HUDEP-2 (cell line): Measurements from ENCODE around the gene ARHGAP23.
"Not testable (repeated sequence)": the region's sequence is repeated elsewhere in the genome, so short reads cannot be mapped to it uniquely, and the experiment has no call there.

ENCODE experiments used
- DNase-seq, 76 experiments: peaks; one replicate each; lab custom pipeline; 2025; ENCODE audit not compliant: unreplicated experiment in 76 of 76; lab: John Stamatoyannopoulos, UW

ARHGAP23 gene

GRCh38 chr17:38510421-38511149 is 82.3 kb downstream of the ARHGAP23 start:
- peak in 15 of 76 experiments; percentile 6 to 43 (median 18) for DNase-seq

DNA sequence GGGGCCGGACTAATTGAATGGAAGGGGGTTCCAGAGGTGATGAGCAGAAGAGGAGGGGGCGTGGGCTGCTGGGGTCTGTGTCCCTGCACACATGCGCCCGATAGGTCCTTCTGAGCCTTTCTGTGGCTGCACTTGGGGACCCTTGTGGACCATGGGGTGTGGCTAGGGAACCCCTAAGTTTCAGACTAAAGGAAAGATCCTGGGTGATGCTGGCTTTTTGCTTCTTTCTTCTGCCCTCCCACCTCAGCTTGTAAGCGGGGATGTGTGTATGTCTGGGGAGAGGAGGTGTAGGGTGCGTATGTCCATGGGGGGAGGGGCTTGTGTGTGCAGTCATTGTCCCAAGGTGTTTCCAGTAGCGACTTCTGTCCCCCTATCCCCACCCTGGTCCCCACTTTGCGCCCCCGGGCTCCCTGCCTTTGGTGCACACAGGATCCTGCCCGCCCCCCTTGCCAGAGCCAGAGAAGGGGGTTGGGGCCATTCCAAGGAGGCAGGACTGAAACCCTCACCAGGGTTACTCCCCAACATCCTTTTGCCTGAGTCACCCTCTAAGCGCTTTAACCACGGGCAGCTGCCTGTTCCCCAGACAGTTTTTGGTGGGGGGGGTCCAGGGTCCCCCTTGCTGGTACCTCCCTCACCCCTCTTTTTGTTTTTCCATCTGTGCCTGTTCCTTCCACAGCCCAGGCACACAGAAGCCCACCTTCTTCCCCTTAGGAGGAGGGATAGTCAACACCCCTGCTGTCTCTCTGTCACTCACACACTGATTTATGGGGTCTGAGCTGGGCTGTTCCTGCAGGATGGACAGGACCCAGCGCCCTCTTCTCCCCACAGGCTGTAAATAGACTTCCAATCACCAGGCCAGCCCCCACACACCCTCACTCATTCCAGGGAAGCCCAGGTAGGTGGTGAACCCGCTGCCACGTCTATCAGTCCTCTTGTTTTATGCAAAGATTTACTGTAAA is 83.2 kb downstream of the ARHGAP23 start:
- no peak for DNase-seq

GRCh38 chr17:38512473-38513058 is 84.3 kb downstream of the ARHGAP23 start:
- no peak for DNase-seq

GRCh38 chr17:38526526-38526925 is 98.3 kb downstream of the ARHGAP23 start:
- not testable (repeated sequence) for DNase-seq

DNA sequence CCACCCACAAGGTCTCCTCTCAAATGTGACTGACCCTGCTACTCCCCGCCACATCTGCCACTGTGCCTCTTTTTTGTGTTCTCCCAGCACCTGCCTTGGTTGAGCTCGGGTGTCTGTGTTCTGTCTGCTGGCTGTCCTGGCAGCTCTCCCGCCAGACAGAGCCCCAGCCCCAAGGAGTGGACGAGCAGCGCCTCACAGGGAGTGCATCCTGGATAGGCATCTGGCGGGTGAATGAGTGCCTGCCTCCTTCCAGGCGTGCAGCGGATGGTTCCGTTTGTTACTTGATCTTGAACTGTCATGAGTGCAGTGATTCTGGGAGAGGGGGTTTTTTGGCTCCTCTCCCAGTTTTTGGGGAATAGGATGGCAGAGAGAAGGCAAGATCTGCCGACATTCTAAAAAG is 99.9 kb downstream of the ARHGAP23 start:
- DNase-seq, result not testable (repeated sequence)

DNA sequence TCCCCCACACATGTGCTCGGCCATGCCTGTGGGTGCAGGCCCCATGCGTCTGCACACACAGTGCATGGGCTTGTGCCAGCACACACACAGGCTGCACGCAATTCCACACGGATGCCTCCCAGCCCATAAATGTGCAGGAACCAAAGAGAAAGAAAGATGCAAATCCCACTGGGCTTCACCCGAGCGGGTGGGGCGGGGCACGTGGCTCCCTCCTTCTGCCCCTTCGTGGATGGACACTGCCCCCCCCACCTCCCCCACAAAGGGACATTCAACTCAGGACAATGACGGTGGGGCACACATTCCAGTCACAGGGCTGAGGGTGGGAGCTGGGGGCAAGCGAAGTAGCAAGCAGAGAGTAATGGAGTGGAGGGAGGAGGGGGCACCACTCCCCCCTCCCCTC is 102.6 kb downstream of the ARHGAP23 start:
- not testable (repeated sequence) for DNase-seq

DNA sequence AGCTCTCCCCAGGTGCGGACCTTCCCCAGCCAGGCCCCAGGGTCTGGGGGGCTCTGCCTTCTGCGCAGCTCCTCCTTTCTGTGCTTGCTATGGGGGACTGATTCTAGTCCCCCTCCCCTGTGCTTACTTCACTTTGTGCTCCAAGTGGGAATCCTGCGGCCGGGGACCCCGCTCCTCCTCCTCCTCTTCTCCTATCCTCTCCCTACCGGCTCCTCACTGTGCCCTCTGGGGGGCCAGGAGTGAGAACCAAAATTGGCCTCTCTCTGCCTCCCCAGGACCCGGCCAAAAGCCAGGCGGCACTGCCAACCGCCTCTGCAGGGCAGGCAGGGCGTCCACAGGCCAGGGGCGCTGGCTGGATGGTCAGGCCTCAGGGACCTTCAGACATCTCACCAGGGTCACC is 103.5 kb downstream of the ARHGAP23 start:
- DNase-seq, result not testable (repeated sequence)

DNA sequence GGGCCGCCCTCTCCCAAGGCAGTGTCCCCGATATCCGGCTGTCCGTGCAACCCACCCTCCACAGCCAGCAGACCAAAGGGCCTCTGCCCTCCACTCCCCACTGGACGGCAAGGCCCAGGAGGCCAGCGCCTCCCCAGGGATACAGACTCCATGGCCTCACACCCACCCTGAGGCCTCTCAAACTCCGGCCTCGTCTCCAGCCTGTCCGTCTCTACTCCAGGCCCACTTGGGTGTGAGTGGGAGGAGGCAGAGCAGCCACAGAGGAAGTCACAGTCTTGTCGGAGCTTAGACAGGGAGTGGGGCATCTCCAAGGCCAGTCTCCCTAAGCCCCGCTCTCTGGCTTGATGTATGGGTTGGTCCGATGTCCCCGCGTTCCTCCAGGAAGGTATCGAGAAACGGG is 104.2 kb downstream of the ARHGAP23 start:
- no peak for DNase-seq

DNA sequence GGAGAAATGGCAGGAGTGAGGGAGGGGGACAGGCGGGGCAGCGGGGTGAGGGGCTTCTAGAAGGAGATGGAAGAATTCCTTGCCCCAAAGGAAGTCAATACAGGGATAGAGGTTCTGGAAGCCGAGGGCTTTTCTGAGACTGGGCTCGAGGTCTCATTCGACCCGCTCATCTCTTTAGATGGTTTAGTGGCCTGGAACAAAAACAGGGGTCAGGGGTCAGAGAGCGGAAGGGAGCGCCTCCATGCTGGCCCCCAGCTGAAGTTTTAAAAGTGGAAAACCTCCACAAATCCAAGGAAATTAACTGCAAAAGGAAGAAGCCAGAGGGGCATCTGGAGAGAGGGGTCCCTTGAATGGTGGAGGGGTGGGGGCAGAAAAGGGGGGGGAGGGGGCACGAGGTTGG is 105.0 kb downstream of the ARHGAP23 start:
- no peak for DNase-seq

DNA sequence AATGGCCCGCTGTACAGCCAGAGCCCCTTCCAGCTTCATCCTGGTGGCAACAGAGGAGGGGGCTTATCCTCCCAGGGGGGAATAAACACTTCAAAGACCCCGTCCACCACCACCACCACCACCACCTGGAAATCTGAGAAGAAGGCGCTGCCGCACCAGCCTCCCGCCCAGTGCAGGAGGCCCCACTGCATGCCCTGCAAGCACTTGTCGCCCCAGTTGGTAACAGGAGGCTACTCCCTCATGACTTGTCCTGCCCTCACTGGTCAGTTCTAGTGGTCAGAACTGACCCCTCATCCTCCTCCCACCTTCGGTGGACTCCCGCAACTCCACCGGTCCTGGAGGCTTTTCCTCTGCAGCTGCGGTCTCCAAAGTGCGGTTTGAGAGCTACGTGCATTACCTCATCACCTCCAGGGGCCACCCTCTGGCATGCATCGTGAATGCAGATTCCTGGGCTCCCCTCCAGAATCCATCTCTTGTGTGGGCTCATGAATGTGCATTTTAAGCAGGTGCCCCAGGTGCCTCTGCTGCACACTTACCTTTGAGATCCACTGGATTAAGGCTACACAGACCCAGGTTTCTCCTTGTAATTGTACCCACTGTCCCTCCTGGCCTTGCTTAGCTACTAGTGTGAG is 105.7 kb downstream of the ARHGAP23 start:
- DNase-seq, result no peak

DNA sequence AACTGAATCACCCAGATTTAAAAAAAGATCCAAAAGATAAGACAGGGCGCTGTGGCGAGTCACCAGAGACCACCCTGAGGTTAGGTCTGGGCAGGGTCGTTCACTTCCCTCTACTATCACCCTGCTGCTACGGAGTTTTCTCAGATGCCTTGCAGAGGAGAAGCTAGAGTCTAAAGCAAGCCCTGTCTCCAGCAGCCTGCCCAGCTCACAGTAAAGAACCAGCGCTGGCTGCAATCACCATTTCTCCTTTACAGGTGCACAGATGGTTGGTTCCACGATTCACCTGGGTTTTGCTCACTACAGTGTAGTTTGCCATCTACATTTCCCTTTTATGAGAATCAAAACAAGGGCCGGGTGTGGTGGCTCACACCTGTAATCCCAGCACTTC is 106.2 kb downstream of the ARHGAP23 start:
- DNase-seq, result no peak

GRCh38 chr17:38535886-38536285 is 107.6 kb downstream of the ARHGAP23 start:
- DNase-seq, result no peak

DNA sequence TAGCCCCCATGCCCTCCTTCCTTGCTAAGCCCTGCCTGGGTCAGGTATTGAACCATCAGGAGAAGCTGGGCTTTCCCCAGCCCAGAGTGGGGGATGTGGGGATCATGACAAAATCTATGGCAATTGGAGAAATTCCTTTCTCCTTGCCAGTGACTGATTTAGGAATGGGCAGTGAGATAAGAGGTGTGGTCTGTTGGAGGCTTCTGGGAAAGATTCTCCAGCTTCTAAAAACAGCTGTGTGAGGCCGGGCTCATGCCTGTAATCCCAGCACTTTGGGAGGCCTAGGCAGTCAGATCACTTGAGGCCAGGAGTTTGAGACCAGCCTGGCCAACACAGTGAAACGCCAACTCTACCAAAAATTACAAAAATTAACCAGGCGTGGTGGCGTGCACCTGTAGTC is 108.4 kb downstream of the ARHGAP23 start:
- DNase-seq, result no peak

DNA sequence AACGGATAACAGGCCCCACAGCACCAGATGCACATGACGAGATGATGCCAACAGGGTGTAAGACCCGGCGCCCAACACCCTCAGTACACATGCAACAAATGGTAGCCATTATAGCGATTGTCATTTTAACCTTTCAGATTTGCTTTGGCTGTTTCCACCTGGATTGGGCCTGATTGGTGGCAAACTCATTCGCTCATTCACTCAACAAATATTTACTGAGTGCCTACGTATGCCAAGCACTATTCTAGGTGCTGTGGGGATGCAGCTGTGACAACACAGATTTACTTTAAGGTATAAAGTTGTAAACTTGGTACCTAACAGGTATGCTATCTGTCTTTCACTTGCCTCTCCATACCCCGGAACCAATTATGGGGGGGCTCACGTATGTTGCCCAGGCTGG is 110.6 kb downstream of the ARHGAP23 start:
- DNase-seq, result no peak

DNA sequence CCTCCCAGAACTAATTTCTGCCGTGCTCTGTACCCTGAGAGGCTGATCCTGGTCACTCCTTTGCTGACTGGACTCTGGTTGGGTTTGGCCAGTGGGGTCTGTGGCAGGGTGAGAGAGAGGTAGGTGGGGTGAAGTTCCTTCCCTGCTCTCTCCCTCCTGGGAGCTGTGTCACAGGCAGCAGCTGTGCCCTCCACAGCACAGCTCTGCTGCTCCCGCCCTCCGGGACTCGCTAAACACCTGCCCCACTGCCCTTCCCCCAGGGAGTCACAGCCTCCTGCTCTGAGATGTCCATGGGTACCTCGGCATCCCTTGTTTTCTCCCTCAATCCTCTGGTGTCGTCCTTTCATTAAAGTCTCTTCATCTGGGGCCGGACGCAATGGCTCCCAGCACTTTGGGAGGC is 111.1 kb downstream of the ARHGAP23 start:
- no peak for DNase-seq

DNA sequence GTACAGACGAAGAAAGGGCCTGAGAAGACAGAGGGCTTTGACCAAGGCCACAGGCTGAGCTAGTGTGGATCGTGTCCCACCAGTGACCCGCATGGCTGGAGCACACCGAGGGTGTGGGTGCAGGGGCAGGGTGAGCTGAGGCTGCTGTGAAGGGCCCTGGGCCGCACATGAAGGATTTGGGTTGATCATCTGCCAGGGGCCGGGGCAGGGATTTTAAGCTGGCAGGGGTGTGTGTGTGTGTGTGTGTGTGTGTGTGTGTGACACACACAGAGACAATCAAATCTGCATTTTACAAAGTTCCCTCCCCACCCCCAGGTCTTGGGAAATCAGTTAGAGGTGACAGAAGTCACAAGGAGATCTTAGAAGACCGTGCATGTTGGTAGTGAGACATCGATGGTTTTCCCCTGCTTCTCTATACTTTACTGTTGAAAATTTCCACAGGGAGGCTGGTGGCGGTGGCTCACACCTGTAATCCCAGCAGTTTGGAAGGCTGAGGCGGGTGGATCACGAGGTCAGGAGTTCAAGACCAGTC is 112.3 kb downstream of the ARHGAP23 start:
- no peak for DNase-seq

GRCh38 chr17:38541281-38541680 is 113.0 kb downstream of the ARHGAP23 start:
- no peak for DNase-seq

GRCh38 chr17:38542286-38542685 is 114.0 kb downstream of the ARHGAP23 start:
- no peak for DNase-seq

DNA sequence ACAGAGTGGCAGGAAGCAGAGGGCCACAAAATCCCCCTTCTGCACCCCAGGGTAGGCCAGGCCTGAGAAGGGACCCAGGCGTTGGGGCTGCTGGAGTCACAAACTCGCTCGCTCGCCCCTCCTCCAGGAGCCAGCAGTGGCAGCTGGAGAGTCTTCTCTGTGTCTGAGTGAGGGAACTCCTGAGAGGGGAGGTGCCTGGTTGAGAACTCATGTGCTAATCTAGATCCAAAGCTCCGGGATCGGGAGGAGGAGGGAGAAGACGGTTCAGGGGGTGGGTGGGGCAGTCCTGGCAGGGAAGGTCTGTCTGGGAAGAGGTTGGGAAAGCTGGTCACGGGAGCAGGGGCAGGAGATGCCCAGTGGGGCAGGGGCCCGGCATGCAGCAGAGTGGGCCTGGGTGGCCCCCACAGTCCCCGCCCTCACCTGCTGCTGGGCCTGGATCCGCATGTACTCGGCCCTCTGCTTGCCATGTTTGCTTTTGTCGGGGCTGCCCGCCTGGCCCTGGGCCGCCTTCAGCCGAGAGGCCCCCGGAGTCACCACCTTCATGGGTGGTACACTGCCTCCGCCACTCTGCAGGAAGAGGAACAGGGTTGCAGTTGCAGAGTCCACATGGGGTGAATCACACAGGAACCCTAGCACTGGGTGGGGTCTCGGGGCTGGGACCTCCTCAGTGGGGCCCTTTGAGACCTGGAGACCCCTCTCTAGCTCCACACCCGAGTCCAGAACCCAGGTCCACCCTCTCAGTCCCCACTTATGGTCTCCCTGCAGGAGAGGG is 115.3 kb downstream of the ARHGAP23 start:
- DNase-seq, result no peak
